GM18867 (cell line): ENCODE results near the gene CMC4.
A peak's percentile ranks its signal among the peaks of the same experiment; 100 is the strongest.

Experiments used
- ATAC-seq: cut with Tn5 transposase; IDR thresholded peaks from one replicate; pipeline ENCODE4 v1.9.1; 2021; ENCODE audit warnings: mild to moderate bottlenecking, moderate library complexity; ENCODE audit not compliant: unreplicated experiment

CMC4 gene

GRCh38 chrX:155054255-155054654 lies 16.7 kb downstream of the CMC4 start:
- ATAC-seq: no peak

GRCh38 chrX:155053656-155054055 lies 17.3 kb downstream of the CMC4 start:
- ATAC-seq: no peak

GRCh38 chrX:155052738-155053498 lies 18.0 kb downstream of the CMC4 start:
- ATAC-seq: no peak

- no peak for ATAC-seq
These were observed 21.8 kb downstream of the CMC4 start for GRCh38 chrX:155048977-155049619.

GRCh38 chrX:155046811-155047528 lies 24.0 kb downstream of the CMC4 start:
- no peak for ATAC-seq

GRCh38 chrX:155046129-155046810 lies 24.7 kb downstream of the CMC4 start:
- ATAC-seq: no peak

GRCh38 chrX:155035688-155036087 lies 35.2 kb downstream of the CMC4 start:
- ATAC-seq: no peak

- no peak for ATAC-seq
These were observed 39.3 kb downstream of the CMC4 start for GRCh38 chrX:155031657-155032056.

GRCh38 chrX:155028877-155029291 lies 42.1 kb downstream of the CMC4 start:
- ATAC-seq: no peak

GRCh38 chrX:155028129-155028528 lies 42.8 kb downstream of the CMC4 start:
- no peak for ATAC-seq

GRCh38 chrX:155027509-155028066 lies 43.3 kb downstream of the CMC4 start:
- no peak for ATAC-seq

- peak; percentile 90 for ATAC-seq
These were observed 44.0 kb downstream of the CMC4 start, which contains the start of gene FUNDC2 for GRCh38 chrX:155026727-155027508. FUNDC2 (plus strand) TSS chrX:155026844; CDS start chrX:155026939, 95 bp downstream.

GRCh38 chrX:155026420-155026726 lies 44.6 kb downstream of the CMC4 start:
- no peak for ATAC-seq

GRCh38 chrX:155023907-155024833 lies 46.8 kb downstream of the CMC4 start:
- ATAC-seq: no peak

GRCh38 chrX:155022585-155022984 lies 48.4 kb downstream of the CMC4 start, which contains the start of gene F8:
F8 (minus strand) TSS chrX:155022723; CDS start chrX:155022552, 171 bp downstream.
- no peak for ATAC-seq

GRCh38 chrX:155020591-155020990 lies 50.3 kb downstream of the CMC4 start:
- no peak for ATAC-seq
